Activated naive CD8-positive, alpha-beta T cell treated with anti-CD3 and anti-CD28 coated beads, Interleukin-2, amount 50 U/mL, for 16 hours (primary cell): ENCODE measurements around the gene SIRT2.

Experiments
- DNase-seq: peaks from one replicate; pipeline ENCODE4 v3.0.0-alpha.2; 2020; ENCODE audit warnings: low read depth, low spot score

SIRT2 gene

DNA sequence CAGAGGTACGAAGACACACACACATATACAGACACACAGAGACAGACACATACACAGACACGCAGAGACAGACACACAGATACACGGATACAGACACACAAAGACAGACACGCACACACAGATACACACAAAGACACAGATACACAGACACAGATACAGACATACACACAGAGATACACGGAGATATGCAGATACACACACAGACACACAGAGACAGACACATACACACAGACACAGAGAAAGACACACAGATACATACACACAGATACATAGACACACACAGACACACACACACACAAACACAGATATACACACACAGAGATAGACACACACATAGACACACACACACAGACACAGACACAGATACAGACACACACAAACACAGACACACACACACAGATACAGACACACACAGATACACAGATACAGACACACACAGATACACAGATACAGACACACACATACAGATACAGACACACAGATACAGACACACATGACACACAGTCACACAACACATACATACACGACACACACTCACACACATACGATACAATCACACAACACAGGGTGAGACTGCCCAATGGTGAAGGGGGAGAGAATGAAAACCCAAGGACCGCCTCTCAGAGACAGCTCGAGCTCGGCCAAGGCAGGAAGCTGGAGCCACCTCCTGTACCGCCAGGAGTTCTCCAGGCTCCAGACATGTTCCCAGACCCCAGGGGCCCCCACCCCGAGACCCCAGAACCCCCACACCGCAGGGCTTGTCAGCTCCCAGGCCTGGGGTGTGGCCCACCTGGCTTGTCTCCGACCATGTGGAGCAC, 21.4 kb upstream of the SIRT2 start:
- DNase-seq: no peak

GRCh38 chr19:38919837-38920601, 20.6 kb upstream of the SIRT2 start:
- no peak for DNase-seq

- no peak for DNase-seq
Observed at GRCh38 chr19:38918526-38918925, 19.1 kb upstream of the SIRT2 start.

DNA sequence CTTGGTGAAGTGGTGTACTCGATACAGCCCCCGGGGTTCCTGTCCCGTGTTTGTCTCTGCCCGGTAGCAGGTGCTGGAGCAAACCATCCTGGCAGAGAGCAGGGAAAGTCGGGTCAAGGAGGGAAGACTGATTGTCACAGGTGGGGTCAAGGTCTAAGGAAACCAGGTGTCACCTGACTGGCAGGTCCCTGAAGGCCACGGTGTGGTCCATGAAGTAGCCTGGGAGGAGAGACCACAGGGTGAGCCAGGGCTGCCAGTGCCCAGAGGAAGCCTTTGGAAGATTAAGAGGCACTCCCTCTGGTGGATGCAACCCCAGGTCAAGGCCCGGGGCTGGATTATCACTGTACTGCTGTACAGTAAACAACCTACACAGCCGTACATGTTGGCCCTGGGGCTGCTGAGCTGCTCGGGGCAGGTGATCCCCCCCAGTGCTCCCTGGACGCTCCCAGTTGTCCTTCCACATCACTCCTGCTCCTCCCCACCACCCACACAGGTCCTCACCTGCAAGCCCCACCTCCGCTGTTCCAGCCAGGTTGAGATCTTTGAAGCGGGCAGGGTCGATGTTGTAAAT, 18.6 kb upstream of the SIRT2 start:
- DNase-seq: no peak

DNA sequence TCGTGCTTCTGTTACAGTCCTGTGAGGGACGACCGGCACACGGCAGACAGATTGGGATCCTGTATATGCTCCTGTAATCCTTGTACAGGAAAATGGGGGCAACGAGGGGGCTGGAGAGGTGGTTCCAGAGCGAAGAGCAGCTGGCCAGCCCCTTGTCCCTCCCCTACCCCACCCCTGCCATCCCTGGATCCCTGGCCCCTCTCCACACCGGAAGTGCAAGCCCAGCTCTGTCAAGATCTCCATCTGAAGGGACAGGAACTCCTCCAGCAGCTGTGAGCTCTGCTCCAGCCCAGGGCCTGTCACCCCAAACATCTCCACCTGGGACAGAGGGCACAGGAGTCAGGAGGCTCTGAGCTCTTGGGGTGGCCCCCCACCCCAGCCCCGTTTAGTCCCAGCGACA, 18.1 kb upstream of the SIRT2 start:
- no peak for DNase-seq

DNA sequence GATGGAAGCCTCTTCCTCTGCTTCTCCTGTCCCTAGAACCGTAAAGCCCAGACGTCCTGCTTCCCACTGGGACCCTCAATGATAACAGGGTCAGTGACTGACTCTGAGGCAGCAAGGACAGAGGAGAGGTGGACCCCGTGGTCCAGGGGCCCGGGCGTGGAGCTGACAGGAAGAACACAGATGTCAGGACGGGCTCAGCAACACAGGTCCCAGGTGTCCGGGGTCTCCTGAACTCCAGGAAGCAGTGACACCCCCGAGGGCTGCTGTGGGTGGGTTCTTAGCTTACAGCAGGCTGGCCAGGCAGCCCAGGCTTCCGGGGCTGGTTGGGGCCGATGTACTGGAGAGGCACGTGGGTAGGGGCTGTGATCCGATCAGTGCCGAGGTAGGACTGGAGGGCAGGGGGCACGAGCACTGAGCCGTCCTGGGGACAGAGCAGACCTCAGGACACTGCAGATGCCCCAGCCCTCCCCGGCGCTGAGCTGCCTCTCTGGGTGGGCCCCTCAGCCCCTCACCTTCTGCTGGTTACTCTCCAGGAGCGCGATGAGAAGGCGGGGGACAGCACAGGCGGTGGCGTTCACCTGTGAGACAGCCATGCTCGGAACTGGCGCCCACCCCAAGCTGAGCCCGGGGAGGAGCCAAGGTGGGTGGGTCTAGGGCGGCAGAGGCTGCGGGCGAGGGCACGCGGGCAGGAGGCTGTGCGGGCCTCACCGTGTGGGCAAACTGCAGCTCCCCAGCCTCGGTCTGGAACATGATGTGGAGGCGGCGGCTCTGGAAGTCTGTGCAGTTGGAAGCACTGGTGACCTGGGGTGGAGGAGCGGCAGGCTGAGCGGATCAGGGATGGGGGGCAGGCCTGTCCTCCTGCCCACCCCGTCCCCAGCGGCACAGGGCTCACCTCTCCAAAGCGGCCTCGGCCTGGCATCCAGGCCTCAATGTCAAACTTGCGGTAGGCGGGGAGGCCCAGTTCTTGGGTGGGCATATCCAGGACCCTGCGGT, 16.2 kb upstream of the SIRT2 start:
- no peak for DNase-seq

DNA sequence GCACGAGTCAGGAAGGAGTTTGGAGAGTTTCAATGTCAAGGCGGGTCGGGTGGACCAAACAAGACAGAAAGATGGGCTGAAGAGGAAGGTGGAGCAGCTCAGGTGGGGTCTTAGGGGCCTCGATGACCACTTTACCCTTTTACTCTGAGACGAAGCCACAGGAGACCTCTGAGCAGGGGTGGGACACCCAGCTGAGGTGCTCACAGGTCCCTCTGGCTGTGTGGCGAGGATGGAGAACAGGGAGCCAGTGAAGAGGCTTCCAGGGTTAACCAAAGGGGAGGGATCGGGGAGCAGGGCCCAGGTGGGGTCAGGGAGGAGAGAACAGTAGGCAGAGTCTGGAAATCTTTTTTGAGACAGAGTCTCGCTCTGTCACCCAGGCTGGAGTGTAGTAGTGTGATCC, 14.5 kb upstream of the SIRT2 start:
- DNase-seq: no peak

GRCh38 chr19:38912600-38913514, 13.4 kb upstream of the SIRT2 start:
- DNase-seq: no peak

DNA sequence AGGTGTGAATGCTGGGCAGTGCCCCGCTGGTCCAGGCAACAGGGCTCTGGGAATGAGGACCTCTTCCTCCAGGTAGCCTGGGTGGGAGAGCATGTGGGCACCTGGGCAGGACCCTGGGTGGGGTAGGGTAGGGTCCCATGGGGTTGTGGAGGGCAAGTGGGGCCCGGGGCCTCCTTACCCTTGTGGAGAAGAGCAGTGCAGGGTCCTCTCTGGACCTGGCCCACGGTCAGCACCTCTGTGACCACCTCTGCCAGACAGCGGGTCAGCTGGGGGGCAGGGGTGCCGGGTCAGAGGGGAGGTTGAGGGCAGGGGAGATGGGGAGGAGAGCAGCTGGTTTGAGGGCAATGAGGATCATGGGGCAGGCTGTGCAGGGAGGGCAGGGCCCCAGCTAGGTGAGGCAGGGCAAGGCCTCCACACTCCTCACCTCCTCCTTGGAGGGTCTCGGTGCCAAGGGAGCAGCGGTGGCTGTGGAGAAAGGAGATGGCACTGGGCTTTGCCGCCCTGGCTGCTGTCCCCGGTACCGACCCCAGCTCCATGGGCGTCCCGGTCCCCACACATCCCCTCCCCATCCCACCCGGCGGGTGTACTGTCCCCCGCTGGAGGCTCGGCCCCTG, 12.1 kb upstream of the SIRT2 start:
- DNase-seq: no peak

GRCh38 chr19:38910488-38910887, 11.1 kb upstream of the SIRT2 start:
- no peak for DNase-seq

DNA sequence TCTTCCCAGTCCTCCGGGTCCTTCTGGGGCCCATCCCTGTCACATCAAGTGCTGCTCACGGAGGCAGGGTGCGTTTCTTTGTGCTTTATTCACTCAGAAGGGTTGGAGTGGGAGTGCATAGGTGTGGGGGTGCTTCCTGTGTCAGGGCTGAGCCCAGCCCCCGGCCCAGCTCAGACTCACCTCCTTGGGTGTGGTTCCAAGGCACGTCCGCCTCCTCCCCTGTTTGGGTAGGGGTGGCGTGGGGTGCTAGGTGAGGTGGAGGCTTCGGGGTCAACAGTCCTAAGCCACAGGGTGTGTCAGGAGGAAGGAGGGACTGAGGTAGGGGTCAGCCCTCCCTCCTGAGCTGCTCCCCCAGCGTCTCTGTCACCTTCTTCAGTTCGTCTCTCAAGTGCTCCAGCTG, 9.5 kb upstream of the SIRT2 start:
- no peak for DNase-seq

DNA sequence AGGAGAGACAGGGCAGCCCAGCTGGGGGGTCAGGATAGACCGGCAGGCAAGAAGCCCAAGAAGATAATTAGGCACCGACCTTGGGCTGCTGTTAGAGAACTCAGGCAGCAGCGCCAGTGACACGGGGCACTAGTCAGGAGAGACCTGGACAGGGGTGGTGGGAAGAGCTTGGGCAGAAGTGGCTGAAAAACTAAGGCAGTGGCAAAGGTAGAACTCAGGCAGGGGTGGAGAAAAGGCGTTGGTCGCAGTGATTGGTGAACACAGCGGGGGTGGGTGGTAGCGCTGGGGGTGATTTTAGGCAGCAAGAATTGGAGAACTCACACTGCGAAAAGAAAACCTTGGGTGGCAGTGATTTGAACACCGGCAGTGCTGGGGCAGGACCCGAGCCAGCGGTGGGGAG, 8.3 kb upstream of the SIRT2 start:
- no peak for DNase-seq

GRCh38 chr19:38907227-38907626, 7.8 kb upstream of the SIRT2 start:
- DNase-seq: no peak

DNA sequence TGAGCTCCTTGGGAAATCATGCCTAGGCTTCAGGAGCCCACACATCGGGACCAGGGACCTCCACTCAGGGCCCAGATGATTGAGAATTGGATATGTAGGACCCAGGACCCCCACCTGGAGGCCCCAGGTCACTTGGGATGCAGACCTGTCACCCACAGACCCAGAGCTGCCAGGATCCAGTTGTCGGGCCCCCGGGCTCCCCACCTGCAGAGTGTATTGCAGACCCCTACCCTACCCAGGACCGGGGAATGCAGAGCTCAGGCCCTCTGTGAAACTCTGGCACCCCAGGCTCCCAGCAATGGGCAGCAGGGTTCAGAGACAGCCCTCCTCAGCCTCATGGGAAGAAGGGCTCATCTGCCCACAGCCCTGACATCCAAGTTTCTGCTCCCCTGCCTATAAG, 6.2 kb upstream of the SIRT2 start:
- no peak for DNase-seq

GRCh38 chr19:38904581-38905539, 5.4 kb upstream of the SIRT2 start:
- DNase-seq: no peak

- DNase-seq: no peak
Observed at GRCh38 chr19:38901683-38902082, 2.3 kb upstream of the SIRT2 start.

- DNase-seq: no peak
Observed at GRCh38 chr19:38900743-38901190, 1.3 kb upstream of the SIRT2 start.

GRCh38 chr19:38900202-38900629, 798 bp upstream of the SIRT2 start:
- no peak for DNase-seq
